Measurements from ENCODE around the gene KLHL18. TPM values are rescaled to one million over a fixed set of nuclear protein-coding genes. Genes with fewer than 3 reads are reported as not detected.

KLHL18 gene
- total RNA-seq, 1 donor from 2014 or later: 26.3 TPM

GRCh38 chr3:47324278-47324865, 41.6 kb downstream of the KLHL18 start:
- H3K27me3 ChIP-seq (ENCODE audit: control insufficient read depth, insufficient read depth, low read length): no peaks in the 10 kb centered on the region

GRCh38 chr3:47333907-47334306, 51.2 kb downstream of the KLHL18 start:
- DNase-seq (ENCODE audit: low read depth): no peak
- TF ChIP-seq CTCF (IDR thresholded peaks at IDR 0.05; ENCODE audit: insufficient read depth, low read length, poor library complexity, severe bottlenecking): no peak
- no peaks in the 10 kb centered on the region for H3K27me3 ChIP-seq (ENCODE audit: control insufficient read depth, insufficient read depth, low read length)
- H3K4me3 ChIP-seq (ENCODE audit: low read depth, low read length): no peak overlapping the region
- peaks cover 1% of the 10 kb centered on the region for H3K36me3 ChIP-seq (ENCODE audit: control insufficient read depth, insufficient read depth, low read length)

More at GRCh38 chr3:47324278-47324865, 41.6 kb downstream of the KLHL18 start:
- Histone ChIP-seq H3K36me3 (ENCODE audit: control insufficient read depth, insufficient read depth, low read length) (no peaks in the 10 kb centered on the region), H3K4me3 (ENCODE audit: low read depth, low read length) (no peak overlapping the region)
- DNase-seq (ENCODE audit: low read depth): no peak
- peak; percentile 73 for TF ChIP-seq CTCF (IDR thresholded peaks at IDR 0.05; ENCODE audit: insufficient read depth, low read length, poor library complexity, severe bottlenecking)

- TF ChIP-seq CTCF (IDR thresholded peaks at IDR 0.05; ENCODE audit: insufficient read depth, low read length, poor library complexity, severe bottlenecking): no peak
- DNase-seq (ENCODE audit: low read depth): no peak
- Histone ChIP-seq H3K4me3 (ENCODE audit: low read depth, low read length) (no peak overlapping the region), H3K27me3 (ENCODE audit: control insufficient read depth, insufficient read depth, low read length) (no peaks in the 10 kb centered on the region), H3K36me3 (ENCODE audit: control insufficient read depth, insufficient read depth, low read length) (peaks cover 1% of the 10 kb centered on the region)
Measured at GRCh38 chr3:47337656-47338055, 54.9 kb downstream of the KLHL18 start.

- TF ChIP-seq CTCF (IDR thresholded peaks at IDR 0.05; ENCODE audit: insufficient read depth, low read length, poor library complexity, severe bottlenecking): no peak
- Histone ChIP-seq H3K4me3 (ENCODE audit: low read depth, low read length) (no peak overlapping the region), H3K36me3 (ENCODE audit: control insufficient read depth, insufficient read depth, low read length) (peaks cover 1% of the 10 kb centered on the region), H3K27me3 (ENCODE audit: control insufficient read depth, insufficient read depth, low read length) (no peaks in the 10 kb centered on the region)
- DNase-seq (ENCODE audit: low read depth): no peak
Measured at GRCh38 chr3:47339951-47340350, 57.2 kb downstream of the KLHL18 start.

GRCh38 chr3:47340866-47341265, 58.1 kb downstream of the KLHL18 start:
- H3K36me3 ChIP-seq (ENCODE audit: control insufficient read depth, insufficient read depth, low read length): peaks cover 1% of the 10 kb centered on the region
- no peak overlapping the region for H3K4me3 ChIP-seq (ENCODE audit: low read depth, low read length)
- no peak for DNase-seq (ENCODE audit: low read depth)
- no peaks in the 10 kb centered on the region for H3K27me3 ChIP-seq (ENCODE audit: control insufficient read depth, insufficient read depth, low read length)
- no peak for TF ChIP-seq CTCF (IDR thresholded peaks at IDR 0.05; ENCODE audit: insufficient read depth, low read length, poor library complexity, severe bottlenecking)

GRCh38 chr3:47342151-47342550, 59.4 kb downstream of the KLHL18 start:
- TF ChIP-seq CTCF (IDR thresholded peaks at IDR 0.05; ENCODE audit: insufficient read depth, low read length, poor library complexity, severe bottlenecking): no peak
- no peaks in the 10 kb centered on the region for H3K36me3 ChIP-seq (ENCODE audit: control insufficient read depth, insufficient read depth, low read length)
- no peak for DNase-seq (ENCODE audit: low read depth)
- H3K4me3 ChIP-seq (ENCODE audit: low read depth, low read length): no peak overlapping the region
- no peaks in the 10 kb centered on the region for H3K27me3 ChIP-seq (ENCODE audit: control insufficient read depth, insufficient read depth, low read length)

Measured in kidney epithelial cell (primary cell).